ENCODE measurements around the gene ANAPC7.
"Not testable (repeated sequence)": the region's sequence is repeated elsewhere in the genome, so short reads cannot be mapped to it uniquely, and the experiment has no call there.

Gene ANAPC7

GRCh38 chr12:110348431-110349059 lies 55.0 kb downstream of the ANAPC7 start:
- DNase-seq = no peak

GRCh38 chr12:110347767-110348166 lies 55.7 kb downstream of the ANAPC7 start:
- DNase-seq = no peak

GRCh38 chr12:110345963-110346362 lies 57.5 kb downstream of the ANAPC7 start:
- DNase-seq = no peak

- DNase-seq = no peak
These were observed 58.3 kb downstream of the ANAPC7 start for GRCh38 chr12:110345176-110345661.

GRCh38 chr12:110344657-110345056 lies 58.9 kb downstream of the ANAPC7 start:
- DNase-seq = no peak

GRCh38 chr12:110343736-110344555 lies 59.6 kb downstream of the ANAPC7 start:
- no peak for DNase-seq

GRCh38 chr12:110343114-110343513 lies 60.4 kb downstream of the ANAPC7 start:
- no peak for DNase-seq

GRCh38 chr12:110342157-110342556 lies 61.4 kb downstream of the ANAPC7 start:
- DNase-seq = no peak

GRCh38 chr12:110340706-110341105 lies 62.8 kb downstream of the ANAPC7 start:
- no peak for DNase-seq

GRCh38 chr12:110340261-110340660 lies 63.2 kb downstream of the ANAPC7 start:
- not testable (repeated sequence) for DNase-seq

GRCh38 chr12:110339184-110339952 lies 64.1 kb downstream of the ANAPC7 start:
- DNase-seq = no peak

- DNase-seq = no peak
These were observed 64.8 kb downstream of the ANAPC7 start for GRCh38 chr12:110338754-110339153.

- no peak for DNase-seq
These were observed 65.4 kb downstream of the ANAPC7 start for GRCh38 chr12:110337912-110338710.

GRCh38 chr12:110335481-110336045 lies 67.9 kb downstream of the ANAPC7 start:
- no peak for DNase-seq

- no peak for DNase-seq
These were observed 70.3 kb downstream of the ANAPC7 start for GRCh38 chr12:110333201-110333600.

- DNase-seq = no peak
These were observed 73.0 kb downstream of the ANAPC7 start for GRCh38 chr12:110330544-110330943.

- no peak for DNase-seq
These were observed 73.4 kb downstream of the ANAPC7 start for GRCh38 chr12:110330124-110330523.

- no peak for DNase-seq
These were observed 73.8 kb downstream of the ANAPC7 start for GRCh38 chr12:110329710-110330109.
